Measurements from ENCODE around the gene ABLIM1.

GRCh38 chr10:114632869-114633715 is 25.0 kb downstream of the ABLIM1 start:
- TF ChIP-seq CTCF (IDR thresholded peaks at IDR 0.05) (no peak), POLR2A (IDR thresholded peaks at IDR 0.05) (no peak)
